Measurements from ENCODE around the gene PRM1.

Gene PRM1

GRCh38 chr16:11271610-11272009 lies 9.5 kb downstream of the PRM1 start:
- no peak for DNase-seq

GRCh38 chr16:11270602-11271162 lies 10.4 kb downstream of the PRM1 start:
- DNase-seq, result no peak

GRCh38 chr16:11268921-11269375 lies 12.2 kb downstream of the PRM1 start, which contains the start of gene TNP2:
Gene TNP2 (minus strand): TSS chr16:11269325. CDS start chr16:11269262, 63 bp downstream.
- no peak for DNase-seq

- no peak for DNase-seq
These were observed 16.0 kb downstream of the PRM1 start for GRCh38 chr16:11265124-11265523.

- DNase-seq, result no peak
These were observed 16.8 kb downstream of the PRM1 start for GRCh38 chr16:11264155-11264832.

- DNase-seq, result peak; percentile 28
These were observed 17.4 kb downstream of the PRM1 start for GRCh38 chr16:11263737-11264136.

- no peak for DNase-seq
These were observed 18.2 kb downstream of the PRM1 start for GRCh38 chr16:11262915-11263314.

GRCh38 chr16:11260596-11260966 lies 20.5 kb downstream of the PRM1 start:
- no peak for DNase-seq

- DNase-seq, result no peak
These were observed 21.2 kb downstream of the PRM1 start for GRCh38 chr16:11259655-11260595.

- DNase-seq, result no peak
These were observed 22.3 kb downstream of the PRM1 start for GRCh38 chr16:11258553-11259492.

- peak; percentile 35 for DNase-seq
These were observed 23.8 kb downstream of the PRM1 start for GRCh38 chr16:11257131-11257938.

- no peak for DNase-seq
These were observed 24.4 kb downstream of the PRM1 start for GRCh38 chr16:11256661-11257130.

- peak; percentile 72 for DNase-seq
These were observed 25.1 kb downstream of the PRM1 start, which contains the start of gene SOCS1 for GRCh38 chr16:11255737-11256660. Gene SOCS1 (minus strand): TSS chr16:11256204. CDS start chr16:11255478, 726 bp downstream.

- no peak for DNase-seq
These were observed 26.0 kb downstream of the PRM1 start for GRCh38 chr16:11254913-11255736.

- DNase-seq, result no peak
These were observed 26.9 kb downstream of the PRM1 start for GRCh38 chr16:11253995-11254912.

GRCh38 chr16:11253009-11253994 lies 27.8 kb downstream of the PRM1 start:
- no peak for DNase-seq

- no peak for DNase-seq
These were observed 28.6 kb downstream of the PRM1 start for GRCh38 chr16:11252482-11252931.
